Measurements from ENCODE around the gene TRAF1.

GRCh38 chr9:120929229-120929791 is 2.7 kb upstream of the TRAF1 start:
- TF ChIP-seq CTCF (IDR thresholded peaks at IDR 0.05 in 2 of 3, conservative IDR thresholded peaks at IDR 0.05 in 1 of 3; ENCODE audit: control insufficient read depth in 2 of 3, extremely low read depth in 1 of 3, insufficient read depth in 1 of 3, low read depth in 3 of 3, low read length in 3 of 3) = no peak
- TF ChIP-seq JUND (IDR thresholded peaks at IDR 0.05; ENCODE audit: low read depth, low read length) = no peak
- no peak for TF ChIP-seq POLR2A (IDR thresholded peaks at IDR 0.05; ENCODE audit: low read depth, low read length)
- TF ChIP-seq HDAC2 (IDR thresholded peaks at IDR 0.05) = no peak
- TF ChIP-seq SIN3A (IDR thresholded peaks at IDR 0.05; ENCODE audit: low read depth, low read length) = no peak; the same call in 1 of the 2 replicates
- peak; percentile 41; the same call in 1 of the 2 replicates for TF ChIP-seq MLLT1 (IDR thresholded peaks at IDR 0.05)
- TF ChIP-seq NFYB (IDR thresholded peaks at IDR 0.05; ENCODE audit: insufficient read depth, low read depth, low read length) = no peak
- no peak for TF ChIP-seq MAX (IDR thresholded peaks at IDR 0.05; ENCODE audit: low read depth, low read length)
- no peak for TF ChIP-seq SPI1 (IDR thresholded peaks at IDR 0.05; ENCODE audit: borderline replicate concordance, insufficient read depth, low read depth, low read length)
